Heart right ventricle (tissue), 16 donors: ENCODE data around the gene JPT1. TPM values are rescaled to one million over a fixed set of nuclear protein-coding genes. Genes with fewer than 3 reads are reported as not detected.
A peak's percentile ranks its signal among the peaks of the same experiment; 100 is the strongest.

Source experiments
- ATAC-seq, 8 donors: fragments of 200-7000 bp; cut with Tn5 transposase; one replicate each; pipeline ENCODE4 v1.9.1; 2020; ENCODE audit warnings: mild to moderate bottlenecking in 8 of 8, moderate library complexity in 8 of 8, moderate number of reproducible peaks in 1 of 8
- DNase-seq, 2 donors: peaks; one replicate each; pipeline ENCODE4 v3.0.0-alpha.2; 2020
- H3K27ac ChIP-seq, 10 donors: fragments of 200-600 bp; sonication (generic) in 2 of 10; one replicate each; pipeline versions ENCODE4 v1.5.0 to v1.8.0; 2020 to 2022; ENCODE audit warnings: mild to moderate bottlenecking in 3 of 10
- H3K27me3 ChIP-seq, 7 donors: fragments of 200-600 bp; one replicate each; pipeline ENCODE4 v1.8.0; 2021 to 2022; ENCODE audit warnings: mild to moderate bottlenecking in 2 of 7
- H3K36me3 ChIP-seq, 9 donors: fragments of 200-600 bp; sonication (generic) in 1 of 9; one replicate each; pipeline versions ENCODE4 v1.5.0 to v1.8.0; 2020 to 2022; ENCODE audit warnings: mild to moderate bottlenecking in 2 of 9
- H3K4me1 ChIP-seq, 9 donors: fragments of 200-600 bp; sonication (generic) in 1 of 9; one replicate each; pipeline versions ENCODE4 v1.5.0 to v1.8.0; 2020 to 2022; ENCODE audit warnings: mild to moderate bottlenecking in 4 of 9
- H3K4me3 ChIP-seq, 10 donors: fragments of 200-600 bp; sonication (generic) in 2 of 10; one replicate each; pipeline versions ENCODE4 v1.5.0 to v1.8.0; 2020 to 2022; ENCODE audit warnings: mild to moderate bottlenecking in 7 of 10, moderate library complexity in 2 of 10
- H3K9me3 ChIP-seq, 11 donors: fragments of 200-600 bp in 10 of 11; sonication (generic) in 2 of 11; one replicate each; pipeline versions ENCODE4 v1.5.0 to v1.8.0; 2013 to 2022; ENCODE audit warnings: mild to moderate bottlenecking in 2 of 11, control low read depth in 1 of 11, moderate library complexity in 1 of 11
- CTCF ChIP-seq, 9 donors: fragments of 200-600 bp; sonication (generic) in 2 of 9; IDR thresholded peaks; one replicate each; pipeline versions ENCODE4 v1.5.0 to v1.8.0; 2021 to 2022; ENCODE audit warnings: antibody characterized with exemption in 9 of 9, mild to moderate bottlenecking in 5 of 9, moderate library complexity in 1 of 9
- WGBS, 2 donors: extraction: QIAGEN DNeasy Blood & Tissue Kit; methylation state at CpG; one replicate each; pipeline ENCODE4 v1.1.7; 2013; ENCODE audit warnings: inconsistent platforms in 1 of 2; 5-methylcytosine and 5-hydroxymethylcytosine counted together
- intact Hi-C, 10 donors: fragments of 100-400 bp; cut with DNase I; formaldehyde crosslinking; loops; one replicate each; pipeline versions ENCODE4 v1.11.1 to v1.14.2; 2022
- polyA plus RNA-seq, 2 donors: library from polyadenylated mRNA; stranded (reverse); fragments of 200-250 nt; gene quantifications; one replicate each; pipeline ENCODE4 v1.2.3, GENCODE V29; 2013
- total RNA-seq, 10 donors: library from RNA; stranded (reverse); fragmentation: NEBNext Ultra II Directional in 3 of 10; extraction: Animal tissue kit (Norgen Biotek cat#: 25700) in 3 of 10; gene quantifications; one replicate each; pipeline versions ENCODE4 v1.2.1 to v1.2.4, GENCODE V29; 2021 to 2023
- donor health status: Arrhythmogenic right ventricular cardiomyopathy.
- donor health status: ischemic (EF 13 %, LVEDD 7.1; RV severe dilation, severe dysfunction).
- donor health status: healthy with polysubstance abuse.
- donor health status: DM: no; HTN: yes; CAD: no.
- donor health status: DM: no; HTN: no; CAD: no.
- donor health status: ischemic (EF 25% LVEDD 6.9; RV normal size, moderate dysfunction).
- donor health status: ischemic (EF 25% LVEDD 5.7; RV mildly dilated, moderate dysfunction).
- donor health status: healthy.
- donor health status: DM: yes; HTN: yes; CAD: no.
- donor health status: Ischemic cardiomyopathy.
- donor health status: ischemic (EF 35%, LVEDD 5.7; RV mildly dilated, moderate dysfunction).
- donor health status: nonischemic (EF 11% LVEDD 7.7; RV severe dilation, severe dysfunction).
- donor health status: DM: yes; HTN: yes; CAD: no.
- donor health status: PGD.
- donor health status: ischemic (EF 29% LVEDD 5.4; RV normal size, mild dysfunction).
- donor health status: nonischemic (EF 23%, LVEDD 6.1; RV moderate dilation, normal function).

The JPT1 gene
- total and polyA plus RNA-seq, 12 donors, result 6.7 to 61.6 (median 14.7) TPM

GRCh38 chr17:75099881-75100595 is 54.3 kb downstream of the JPT1 start:
- H3K4me1 ChIP-seq, result peaks cover 0 to 22% (median 9%) of the 10 kb centered on the region in 9 donors
- intact Hi-C loops, result loop anchor here in 1 of 10 donors (10.0 kb wide), 1 partner anchor 305 kb away; the partner anchor contains the start of gene GRB2
- H3K27ac ChIP-seq, result no peak overlapping the region
- H3K36me3 ChIP-seq, result peaks cover 0 to 57% (median 27%) of the 10 kb centered on the region in 9 donors
- H3K9me3 ChIP-seq, result no peaks in the 10 kb centered on the region
- H3K4me3 ChIP-seq, result no peak overlapping the region
- DNase-seq (no peak), ATAC-seq (no peak)
- WGBS, 2 donors, result 97% methylated on average over 31 of the region's 31 CpGs
- no peaks in the 10 kb centered on the region for H3K27me3 ChIP-seq
- TF ChIP-seq CTCF (IDR thresholded peaks at IDR 0.05), result no peak

- no peak for ATAC-seq
- Histone ChIP-seq H3K36me3 (peaks cover 0 to 50% (median 27%) of the 10 kb centered on the region in 9 donors), H3K27me3 (no peaks in the 10 kb centered on the region), H3K9me3 (no peaks in the 10 kb centered on the region), H3K27ac (no peak overlapping the region), H3K4me3 (no peak overlapping the region), H3K4me1 (peaks cover 0 to 22% (median 9%) of the 10 kb centered on the region in 9 donors)
- WGBS, 2 donors, result 95 to 98% methylated on average over 7 of the region's 7 CpGs
- intact Hi-C loops, result no loop called here
- no peak for DNase-seq
- TF ChIP-seq CTCF (IDR thresholded peaks at IDR 0.05), result no peak
Observed at GRCh38 chr17:75098861-75099260, 55.5 kb downstream of the JPT1 start.

- 94 to 96% methylated on average over 7 of the region's 7 CpGs for WGBS, 2 donors
- intact Hi-C loops, result no loop called here
- DNase-seq, result no peak
Observed at GRCh38 chr17:75097865-75098264, 56.4 kb downstream of the JPT1 start.

GRCh38 chr17:75096082-75096625 is 58.2 kb downstream of the JPT1 start:
- Histone ChIP-seq H3K4me1 (peaks cover 5 to 30% (median 14%) of the 10 kb centered on the region in 9 donors), H3K27me3 (no peaks in the 10 kb centered on the region), H3K36me3 (peaks cover 0 to 46% (median 27%) of the 10 kb centered on the region in 9 donors), H3K4me3 (no peak overlapping the region), H3K27ac (peak overlapping the region in 8 of 10 donors; percentile 34 to 80 (median 62)), H3K9me3 (no peaks in the 10 kb centered on the region)
- TF ChIP-seq CTCF (IDR thresholded peaks at IDR 0.05), result no peak
- WGBS, 2 donors, result 27 to 29% methylated on average over 14 of the region's 14 CpGs
- ATAC-seq (peak; percentile 84 to 93 (median 89)), DNase-seq (peak; percentile 65 to 71)
- intact Hi-C loops, result no loop called here

More at GRCh38 chr17:75097865-75098264, 56.4 kb downstream of the JPT1 start:
- H3K4me1 ChIP-seq, result peaks cover 0 to 30% (median 8%) of the 10 kb centered on the region in 9 donors
- H3K36me3 ChIP-seq, result peaks cover 0 to 54% (median 27%) of the 10 kb centered on the region in 9 donors
- TF ChIP-seq CTCF (IDR thresholded peaks at IDR 0.05), result no peak
- no peak overlapping the region for H3K27ac ChIP-seq
- no peak for ATAC-seq
- H3K9me3 ChIP-seq, result no peaks in the 10 kb centered on the region
- H3K4me3 ChIP-seq, result no peak overlapping the region
- H3K27me3 ChIP-seq, result no peaks in the 10 kb centered on the region
